HG02852 (cell line): ENCODE results near the gene MCF2L2.
"Not testable (repeated sequence)": the region's sequence is repeated elsewhere in the genome, so short reads cannot be mapped to it uniquely, and the experiment has no call there.

Experiments used
- ATAC-seq: cut with Tn5 transposase; IDR thresholded peaks from one replicate; pipeline ENCODE4 v1.9.1; 2021; ENCODE audit warnings: mild to moderate bottlenecking, moderate library complexity; ENCODE audit not compliant: unreplicated experiment

The MCF2L2 gene

GRCh38 chr3:183446838-183447205 lies 18.4 kb upstream of the MCF2L2 start:
- no peak for ATAC-seq

GRCh38 chr3:183444748-183445147 lies 16.3 kb upstream of the MCF2L2 start:
- no peak for ATAC-seq

- ATAC-seq, result no peak
Observed at GRCh38 chr3:183443395-183444385, 15.3 kb upstream of the MCF2L2 start.

DNA sequence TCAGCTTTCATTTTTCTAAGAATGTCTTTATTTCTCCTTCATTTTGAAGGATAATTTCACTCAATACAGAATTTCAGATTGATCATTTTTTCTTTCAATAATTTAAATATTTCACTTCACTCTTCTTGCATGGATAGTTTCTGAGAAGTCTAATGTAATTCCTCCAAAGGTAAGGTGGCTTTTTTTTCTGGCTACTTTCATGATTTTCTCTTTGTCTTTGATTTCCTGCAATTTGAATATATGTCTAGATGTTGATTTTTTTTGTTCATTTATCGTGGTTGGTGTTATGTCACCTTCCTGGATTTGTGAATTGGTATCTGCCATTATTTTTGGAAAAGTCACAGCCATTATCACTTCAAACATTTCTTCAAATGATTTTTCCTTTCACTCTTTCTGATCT lies 14.6 kb upstream of the MCF2L2 start:
- no peak for ATAC-seq

DNA sequence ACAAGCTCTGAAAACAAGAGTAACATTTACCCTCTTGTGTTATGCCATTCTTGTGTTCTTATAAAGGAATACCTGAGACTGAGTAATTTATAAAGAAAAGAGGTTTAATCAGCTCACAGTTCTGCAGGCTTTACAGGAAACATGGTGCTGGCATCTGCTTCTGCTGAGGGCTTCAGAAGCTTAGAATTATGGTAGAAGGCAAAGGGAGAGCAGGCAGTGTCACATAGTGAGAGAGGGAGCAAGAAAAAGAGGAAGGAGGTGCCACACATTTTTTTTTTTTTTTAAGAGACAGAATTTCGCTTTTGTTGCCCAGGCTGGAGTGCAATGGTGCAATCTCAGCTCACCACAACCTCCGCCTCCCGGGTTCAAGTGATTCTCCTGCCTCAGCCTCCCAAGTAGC lies 12.1 kb upstream of the MCF2L2 start:
- ATAC-seq, result not testable (repeated sequence)

DNA sequence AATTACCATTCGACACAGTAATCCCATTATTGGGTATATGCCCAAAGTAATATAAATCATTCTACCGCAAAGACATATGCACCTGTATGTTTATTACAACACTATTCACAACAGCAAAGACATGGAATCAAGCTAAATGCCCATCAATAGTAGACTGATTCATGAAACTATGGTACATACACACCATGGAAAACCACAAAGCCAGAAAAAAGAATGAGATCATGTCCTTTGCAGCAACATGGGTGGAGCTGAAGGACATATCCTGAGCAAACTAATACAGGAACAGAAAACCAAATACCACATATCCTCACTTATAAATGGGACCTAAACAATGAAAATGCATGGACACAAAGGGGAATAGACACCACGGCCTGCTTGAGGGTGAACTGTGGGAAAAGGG lies 11.1 kb upstream of the MCF2L2 start:
- no peak for ATAC-seq

- no peak for ATAC-seq
Observed at GRCh38 chr3:183438735-183439134, 10.3 kb upstream of the MCF2L2 start.

DNA sequence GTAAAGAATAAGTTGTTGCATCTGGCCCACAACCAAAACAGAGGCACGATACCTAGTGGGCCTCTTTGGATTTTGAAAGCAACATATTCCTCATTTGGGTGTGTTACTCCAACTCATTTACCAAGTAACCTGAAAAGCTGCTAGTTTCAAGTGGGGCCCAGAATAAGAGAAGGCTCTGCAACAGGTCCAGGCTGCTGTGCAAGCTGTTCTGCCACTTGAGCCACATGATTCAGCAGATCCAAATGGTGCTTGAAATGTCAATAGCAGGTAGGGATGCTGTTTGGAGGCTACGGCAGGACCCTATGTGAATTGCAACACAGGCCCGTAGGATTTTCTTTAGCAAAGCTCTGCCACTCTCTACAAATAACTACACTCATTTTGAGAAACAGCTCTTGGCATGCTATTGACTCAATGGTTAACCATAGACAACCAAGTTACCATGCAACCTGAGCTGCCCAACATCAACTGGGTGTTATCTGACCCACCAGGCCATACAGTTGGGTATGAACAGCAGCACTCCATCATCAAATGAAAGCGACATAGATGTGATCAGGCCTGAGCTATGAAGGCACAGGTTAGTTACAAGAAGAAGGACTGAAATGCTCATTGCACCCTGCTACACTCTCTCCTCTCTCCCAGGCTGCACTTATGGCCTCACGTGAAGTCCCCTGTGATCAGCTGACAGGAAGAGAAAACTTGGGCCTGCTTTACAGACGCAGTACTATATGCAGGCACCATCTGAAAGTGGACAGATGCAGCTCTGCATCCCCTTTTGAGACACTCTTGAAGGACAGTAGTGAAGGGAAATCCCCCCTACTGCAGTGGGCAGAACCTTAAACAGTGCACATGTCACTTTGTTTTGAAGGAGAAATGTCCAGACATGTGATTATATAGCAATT lies 9.5 kb upstream of the MCF2L2 start:
- ATAC-seq, result peak; percentile 44

- no peak for ATAC-seq
Observed at GRCh38 chr3:183437061-183437460, 8.6 kb upstream of the MCF2L2 start.

DNA sequence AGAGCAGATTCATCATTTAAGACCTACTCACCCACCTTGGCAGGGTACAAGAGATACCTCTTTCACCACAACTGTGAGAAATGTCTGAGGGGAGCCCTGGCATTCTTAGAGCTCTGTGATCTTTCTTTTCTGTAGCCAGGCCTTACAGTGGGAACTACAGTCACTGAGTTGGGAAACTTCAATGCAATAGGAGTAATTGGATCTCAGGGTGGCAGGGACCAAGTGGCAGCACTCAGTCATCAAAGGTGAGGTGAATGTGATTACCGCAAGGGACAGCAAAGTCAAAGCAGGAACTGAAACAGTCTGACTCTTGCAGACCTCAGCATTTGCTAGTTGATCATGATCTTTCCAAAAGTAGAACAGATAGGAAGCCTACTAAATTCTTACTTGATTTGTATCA lies 7.2 kb upstream of the MCF2L2 start:
- peak; percentile 86 for ATAC-seq

DNA sequence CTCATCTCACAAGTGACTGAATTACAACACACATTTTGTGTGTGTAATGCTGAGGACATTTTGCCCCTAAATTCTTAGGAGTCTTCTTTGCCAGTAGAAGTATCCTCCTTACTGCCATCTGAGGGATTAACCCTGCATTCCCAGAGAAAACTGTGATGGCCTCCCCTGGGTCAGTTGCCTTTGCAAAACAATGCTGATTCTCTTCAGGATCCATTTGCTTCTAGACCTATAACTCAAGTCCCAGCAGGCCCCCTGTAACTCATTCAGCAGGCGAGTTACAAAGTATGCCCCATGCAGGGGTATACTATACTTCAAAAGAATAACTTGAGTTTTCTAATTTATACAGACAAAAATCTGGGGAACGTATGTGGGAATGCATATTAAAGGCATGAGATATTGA lies 6.6 kb upstream of the MCF2L2 start:
- no peak for ATAC-seq

DNA sequence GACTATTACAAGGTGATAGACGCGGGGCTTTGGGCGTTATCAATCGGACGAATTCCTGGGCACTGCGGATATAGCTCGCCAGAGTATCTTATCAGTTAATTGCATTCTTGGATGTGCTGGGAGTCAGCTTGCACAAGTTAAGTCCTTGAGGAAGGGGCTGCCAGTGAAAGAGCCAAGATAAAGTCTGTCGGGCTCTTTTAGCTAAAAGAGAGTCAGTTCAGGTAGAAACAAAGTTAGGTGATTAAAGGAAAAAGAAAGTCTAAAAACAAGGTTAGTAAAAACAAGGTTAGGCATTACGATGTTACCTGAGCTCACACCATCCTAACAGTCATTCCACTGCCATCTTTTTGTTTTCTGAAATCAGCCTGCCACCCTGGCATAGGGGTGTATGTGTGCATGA lies 6.1 kb upstream of the MCF2L2 start:
- ATAC-seq, result no peak

DNA sequence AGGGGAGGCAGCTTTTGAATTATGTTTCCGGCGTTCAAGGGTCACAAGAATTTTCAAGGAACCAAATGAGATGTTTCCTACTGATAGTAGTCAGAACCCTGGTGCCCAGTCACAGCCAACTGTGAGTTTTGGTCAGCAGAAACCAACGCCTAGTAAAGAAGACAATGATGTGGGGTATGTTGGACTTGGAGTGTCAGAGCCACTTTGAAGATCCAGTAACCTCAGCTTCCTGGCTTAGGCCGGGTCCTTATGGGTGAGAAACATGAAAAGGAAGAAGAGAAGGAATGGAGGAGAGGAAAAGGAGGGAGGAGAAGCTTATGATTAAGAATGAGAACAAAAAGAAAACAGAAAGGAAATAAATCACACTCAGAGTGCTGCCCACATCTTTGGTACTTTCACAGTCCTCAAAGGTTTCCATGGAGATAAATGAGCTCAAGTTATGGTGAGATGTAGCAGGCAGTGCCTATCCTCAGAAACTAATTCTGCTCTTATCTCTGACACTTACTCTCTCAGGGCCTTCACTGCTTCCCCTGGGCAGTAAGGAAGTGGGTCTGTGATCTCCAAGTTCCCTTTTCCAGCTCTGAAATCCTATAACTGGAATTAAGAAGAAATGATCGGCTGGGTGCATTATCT lies 2.0 kb upstream of the MCF2L2 start:
- no peak for ATAC-seq

DNA sequence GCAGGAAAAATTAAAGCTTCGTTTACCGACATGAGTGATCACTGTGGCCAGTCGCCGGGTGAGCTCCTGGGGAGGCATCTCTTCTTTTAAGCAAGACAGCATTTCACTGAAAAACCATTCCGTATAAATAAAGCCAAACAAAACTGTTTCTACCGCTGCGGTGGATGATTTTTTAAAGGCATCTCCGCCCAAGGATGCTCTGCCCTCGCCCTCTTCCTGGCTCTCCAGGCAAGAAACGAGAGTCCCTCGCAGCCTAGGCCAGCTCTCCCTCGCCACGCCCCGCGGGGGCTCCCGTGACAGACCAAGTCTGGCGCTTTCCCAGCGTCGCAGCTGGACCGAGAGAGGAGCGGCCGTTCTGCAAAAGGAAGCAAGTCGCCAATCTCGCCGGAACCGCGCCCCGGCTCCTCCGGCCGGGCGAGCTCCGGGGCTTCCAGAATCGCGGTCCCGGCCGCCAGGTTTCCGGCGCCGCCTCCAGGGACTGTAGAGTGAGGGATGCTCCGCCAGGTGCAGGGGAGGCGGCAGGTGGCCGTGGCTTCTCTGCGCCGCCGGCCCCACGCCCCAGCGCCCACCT lies 458 bp downstream of the MCF2L2 start:
- peak; percentile 39 for ATAC-seq

- no peak for ATAC-seq
Observed at GRCh38 chr3:183427196-183427875, 1.1 kb downstream of the MCF2L2 start.

DNA sequence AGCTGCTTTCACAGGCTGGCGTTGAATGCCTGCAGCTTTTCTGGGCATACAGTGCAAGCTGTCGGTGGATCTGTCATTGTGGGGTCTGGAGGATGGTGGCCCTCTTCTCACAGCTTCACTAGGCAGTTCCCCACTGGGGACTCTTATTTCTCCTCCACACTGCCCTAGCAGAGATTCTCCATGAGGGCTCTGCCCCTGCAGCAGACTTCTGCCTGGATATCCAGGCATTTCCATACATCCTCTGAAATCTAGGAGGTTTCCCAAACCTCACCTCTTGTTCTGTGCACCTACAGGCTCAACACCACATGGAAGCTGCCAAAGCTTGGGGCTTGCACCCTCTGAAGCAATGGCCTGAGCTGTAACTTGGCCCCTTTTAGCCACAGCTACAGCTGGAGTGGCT lies 9.6 kb downstream of the MCF2L2 start:
- not testable (repeated sequence) for ATAC-seq

GRCh38 chr3:183411216-183411922 lies 17.1 kb downstream of the MCF2L2 start:
- no peak for ATAC-seq

- ATAC-seq, result no peak
Observed at GRCh38 chr3:183410759-183411158, 17.7 kb downstream of the MCF2L2 start.

DNA sequence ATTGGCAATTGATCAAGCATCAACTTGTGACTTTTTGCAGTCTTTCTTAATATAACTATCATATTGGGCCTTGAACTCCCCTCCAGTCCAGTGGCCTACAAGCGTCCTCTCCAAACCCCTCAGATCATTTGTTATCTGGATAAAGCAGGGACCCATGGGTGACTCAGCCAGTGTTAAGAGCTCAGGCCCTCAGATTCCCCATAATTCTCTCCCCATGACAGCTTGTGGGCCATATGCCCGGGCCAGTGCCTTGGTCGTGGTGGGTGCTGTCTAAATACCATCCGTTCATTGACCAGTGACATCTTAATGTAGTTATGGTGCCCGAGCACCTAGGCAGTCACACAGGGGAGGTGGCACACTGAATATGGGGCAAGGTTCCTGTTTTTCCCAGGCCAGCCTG lies 18.1 kb downstream of the MCF2L2 start:
- no peak for ATAC-seq

- no peak for ATAC-seq
Observed at GRCh38 chr3:183409219-183409618, 19.2 kb downstream of the MCF2L2 start.
